Large intestine (tissue), 3 donors: ENCODE measurements around the gene RAB32. TPM values are rescaled to one million over a fixed set of nuclear protein-coding genes. Genes with fewer than 3 reads are reported as not detected.

ENCODE experiments used
- DNase-seq, 2 donors: peaks; one replicate each; pipeline versions ENCODE4 v3.0.0 to v3.0.0-alpha.2; 2013
- H3K27ac ChIP-seq: one replicate; pipeline ENCODE4 v1.5.1; 2013; ENCODE audit warnings: low read length
- H3K27me3 ChIP-seq: 2 replicates; pipeline ENCODE4 v1.6.1; 2013; ENCODE audit warnings: low read length; ENCODE audit not compliant: control insufficient read depth, insufficient read depth
- H3K36me3 ChIP-seq: 2 replicates; pipeline ENCODE4 v1.6.1; 2013; ENCODE audit warnings: low read length; ENCODE audit not compliant: control insufficient read depth, insufficient read depth
- H3K4me1 ChIP-seq: one replicate; pipeline ENCODE4 v1.6.1; 2013; ENCODE audit warnings: low read length; ENCODE audit not compliant: control insufficient read depth, insufficient read depth
- H3K4me3 ChIP-seq: one replicate; pipeline ENCODE4 v1.5.1; 2013; ENCODE audit warnings: low read length
- H3K9me3 ChIP-seq: one replicate; pipeline ENCODE4 v1.6.1; 2013; ENCODE audit warnings: mild to moderate bottlenecking, low read depth, low read length, moderate library complexity; ENCODE audit not compliant: control insufficient read depth
- WGBS: methylation state at CpG from one replicate; pipeline ENCODE4 v1.1.5; 2013; ENCODE audit warnings: low lambda C conversion rate; ENCODE audit not compliant: insufficient coverage; 5-methylcytosine and 5-hydroxymethylcytosine counted together
- polyA plus RNA-seq: library from polyadenylated mRNA; unstranded; fragments of 120-200 nt; gene quantifications from one replicate; pipeline ENCODE4 v1.2.1, GENCODE V29; 2013

The RAB32 gene
- polyA plus RNA-seq, 1 donor: 31.5 TPM

- whole genome bisulfite sequencing: no CpG with 5 or more reads among the region's 32 CpGs
- no peaks in the 10 kb centered on the region for H3K27me3 ChIP-seq
- no peaks in the 10 kb centered on the region for H3K36me3 ChIP-seq
- peaks cover 4% of the 10 kb centered on the region for H3K4me1 ChIP-seq
- peak; percentile 33 to 53 for DNase-seq
- peak within 1 kb of the TSS; percentile 40 for H3K4me3 ChIP-seq
- no peaks in the 10 kb centered on the region for H3K9me3 ChIP-seq
- no peak within 1 kb of the TSS for H3K27ac ChIP-seq
These were observed 55.3 kb downstream of the RAB32 start, which contains the start of gene ADGB for GRCh38 chr6:146598772-146599405. Gene ADGB (plus strand): TSS chr6:146598972. CDS start chr6:146599041, 69 bp downstream.

GRCh38 chr6:146601352-146601751 is 57.7 kb downstream of the RAB32 start:
- no peak overlapping the region for H3K4me3 ChIP-seq
- no peak overlapping the region for H3K27ac ChIP-seq
- WGBS: 20% methylated on average over 1 of the region's 4 CpGs
- no peaks in the 10 kb centered on the region for H3K36me3 ChIP-seq
- no peaks in the 10 kb centered on the region for H3K27me3 ChIP-seq
- peaks cover 4% of the 10 kb centered on the region for H3K4me1 ChIP-seq
- no peaks in the 10 kb centered on the region for H3K9me3 ChIP-seq
- peak in 1 of 2 donors; percentile 10 for DNase-seq

DNA sequence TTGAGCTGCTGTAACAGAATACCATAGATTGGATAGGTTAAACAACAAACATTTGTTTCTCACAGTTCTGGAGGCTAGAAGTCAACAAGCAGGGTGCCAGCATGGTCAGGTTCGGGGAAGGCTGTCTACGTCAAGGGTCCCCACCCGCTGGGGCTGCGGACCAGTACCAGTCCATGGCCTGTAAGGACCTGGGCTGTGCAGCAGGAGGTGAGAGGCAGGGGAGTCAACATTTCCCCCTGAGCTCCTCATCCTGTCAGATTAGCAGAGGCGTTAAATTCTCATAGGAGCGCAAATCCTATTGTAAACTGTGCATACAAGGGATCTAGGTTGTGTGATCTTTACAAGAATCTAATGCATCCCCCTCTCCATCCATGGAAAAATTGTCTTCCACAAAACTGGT is 58.9 kb downstream of the RAB32 start:
- H3K4me1 ChIP-seq: peaks cover 4% of the 10 kb centered on the region
- H3K9me3 ChIP-seq: no peaks in the 10 kb centered on the region
- no CpG with 5 or more reads among the region's 6 CpGs for WGBS
- no peak overlapping the region for H3K4me3 ChIP-seq
- no peaks in the 10 kb centered on the region for H3K36me3 ChIP-seq
- H3K27ac ChIP-seq: no peak overlapping the region
- no peak for DNase-seq
- H3K27me3 ChIP-seq: no peaks in the 10 kb centered on the region

Other genes with a start within 250 kb of the RAB32 start
- gene ADGB, start 55.1 kb downstream of the RAB32 start, polyA plus RNA-seq: 0.06 TPM